Keratinocyte (primary cell): Measurements from ENCODE around the gene SEMA4D.

ENCODE experiments used
- EZH2 ChIP-seq: IDR thresholded peaks from one replicate; pipeline ENCODE4 v1.6.1; 2012; ENCODE audit warnings: inconsistent platforms, mild to moderate bottlenecking, low read length, moderate library complexity
- TF ChIP-seq, protein P1 (sequence below), 3 experiments: IDR thresholded peaks in 1 of 3; conservative IDR thresholded peaks in 1 of 3; optimal IDR thresholded peaks in 1 of 3; 2 replicates in 2 of 3; 3 replicates in 1 of 3; pipeline versions ENCODE3 to v1.5.1; 2011; ENCODE audit warnings: low read length in 3 of 3, mild to moderate bottlenecking in 3 of 3, moderate library complexity in 2 of 3, control low read depth in 1 of 3, inconsistent platforms in 1 of 3; ENCODE audit not compliant: insufficient read depth in 2 of 3; ENCODE audit errors: extremely low read depth in 1 of 3

DNA sequence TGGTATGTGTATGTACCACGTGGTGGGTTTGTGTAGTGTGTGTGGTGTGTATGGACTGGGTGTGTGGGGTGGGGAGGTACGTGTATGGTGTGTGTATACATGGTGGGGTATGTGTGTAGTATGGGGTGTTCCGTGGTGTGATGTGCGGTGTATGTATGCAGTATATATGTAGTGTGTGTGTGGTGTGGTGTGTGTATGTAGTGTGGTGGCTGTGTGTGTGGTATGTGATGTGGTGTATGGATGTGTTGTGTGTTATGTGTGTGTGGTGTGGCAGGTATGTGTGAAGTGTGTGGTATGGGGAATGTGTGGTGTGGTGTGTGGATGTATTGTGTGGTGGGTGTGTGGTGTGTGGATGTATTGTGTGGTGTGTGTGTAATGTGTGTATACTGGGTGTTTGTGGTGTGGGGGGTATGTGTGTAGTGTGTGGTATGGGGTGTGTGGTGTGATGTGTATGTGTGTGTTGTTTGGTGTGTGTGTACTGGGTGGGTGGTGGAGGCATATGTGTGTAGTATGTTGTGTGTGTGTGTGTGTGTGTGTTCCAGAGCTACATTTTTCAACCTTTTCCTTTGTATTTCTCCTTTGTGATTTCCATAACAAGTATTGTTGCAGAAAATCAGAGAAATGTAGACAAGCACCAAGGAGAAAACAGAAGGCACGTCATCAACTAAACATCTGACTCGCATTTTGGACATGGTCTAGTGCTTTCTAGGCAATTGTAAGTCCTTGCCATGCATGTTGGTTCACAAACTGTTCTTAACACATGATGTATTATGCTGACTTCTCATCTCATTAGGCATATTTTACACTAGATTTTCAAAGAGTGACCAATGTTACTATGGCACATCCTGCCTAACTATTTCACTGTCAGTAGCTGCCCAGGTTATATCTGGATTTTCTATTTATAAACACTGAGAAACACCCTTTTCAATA, 13.2 kb downstream of the SEMA4D start:
- TF ChIP-seq, protein P1, sequence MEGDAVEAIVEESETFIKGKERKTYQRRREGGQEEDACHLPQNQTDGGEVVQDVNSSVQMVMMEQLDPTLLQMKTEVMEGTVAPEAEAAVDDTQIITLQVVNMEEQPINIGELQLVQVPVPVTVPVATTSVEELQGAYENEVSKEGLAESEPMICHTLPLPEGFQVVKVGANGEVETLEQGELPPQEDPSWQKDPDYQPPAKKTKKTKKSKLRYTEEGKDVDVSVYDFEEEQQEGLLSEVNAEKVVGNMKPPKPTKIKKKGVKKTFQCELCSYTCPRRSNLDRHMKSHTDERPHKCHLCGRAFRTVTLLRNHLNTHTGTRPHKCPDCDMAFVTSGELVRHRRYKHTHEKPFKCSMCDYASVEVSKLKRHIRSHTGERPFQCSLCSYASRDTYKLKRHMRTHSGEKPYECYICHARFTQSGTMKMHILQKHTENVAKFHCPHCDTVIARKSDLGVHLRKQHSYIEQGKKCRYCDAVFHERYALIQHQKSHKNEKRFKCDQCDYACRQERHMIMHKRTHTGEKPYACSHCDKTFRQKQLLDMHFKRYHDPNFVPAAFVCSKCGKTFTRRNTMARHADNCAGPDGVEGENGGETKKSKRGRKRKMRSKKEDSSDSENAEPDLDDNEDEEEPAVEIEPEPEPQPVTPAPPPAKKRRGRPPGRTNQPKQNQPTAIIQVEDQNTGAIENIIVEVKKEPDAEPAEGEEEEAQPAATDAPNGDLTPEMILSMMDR (optimal IDR thresholded peaks at IDR 0.05 in 1 of 3, IDR thresholded peaks at IDR 0.05 in 1 of 3, conservative IDR thresholded peaks at IDR 0.05 in 1 of 3; ENCODE audit: extremely low read depth in 1 of 3, insufficient read depth in 2 of 3, low read length in 3 of 3), result no peak
- TF ChIP-seq EZH2, result no peak
